Endothelial cell of umbilical vein (primary cell): ENCODE data around the gene RASL10A. TPM values are rescaled to one million over a fixed set of nuclear protein-coding genes. Genes with fewer than 3 reads are reported as not detected.

Experiments used
- BruUV-seq: library from RNA; stranded (reverse); fragments of 400-500 nt; replicated peaks from 2 replicates; lab custom pipeline; 2021; lab: Mats Ljungman, UMichigan
- CTCF ChIA-PET: fragments of 300-600, 350-600 bp; sonication (Branson Sonifier 250); formaldehyde crosslinking; loops from one replicate; lab custom pipeline; 2021; ENCODE audit warnings: antibody characterized with exemption, inconsistent platforms; lab: Charles Lee
- POLR2A ChIA-PET: fragments of 300-600, 350-600 bp; sonication (Branson Sonifier 250); formaldehyde crosslinking; loops from one replicate; lab custom pipeline; 2021; ENCODE audit warnings: antibody characterized with exemption, inconsistent platforms; lab: Charles Lee
- DNase-seq: peaks from one replicate; pipeline ENCODE4 v3.0.0-alpha.2; 2011; ENCODE audit warnings: low read depth, low spot score
- FAIRE-seq: peaks from 2 replicates; lab custom pipeline; 2011; peaks lifted over from hg19 to GRCh38; lab: Jason Lieb, UNC
- H2AFZ ChIP-seq: 2 replicates; pipeline ENCODE4 v1.6.0; 2012; ENCODE audit warnings: low read depth, low read length, control low read depth, inconsistent platforms
- H3K27ac ChIP-seq: 2 replicates; pipeline ENCODE4 v1.5.1; 2011; ENCODE audit warnings: low read depth, mild to moderate bottlenecking, control low read depth, low read length, moderate library complexity; ENCODE audit not compliant: insufficient read depth
- H3K27me3 ChIP-seq, 2 experiments: 2 replicates each; pipeline versions ENCODE4 v1.6.0 to v1.6.1; 2011; ENCODE audit warnings: low read length in 2 of 2, mixed read lengths in 1 of 2; ENCODE audit not compliant: control insufficient read depth in 2 of 2, insufficient read depth in 2 of 2
- H3K36me3 ChIP-seq, 2 experiments: 2 replicates in 1 of 2; 3 replicates in 1 of 2; pipeline ENCODE4 v1.5.1; 2011; ENCODE audit warnings: low read length in 2 of 2, mild to moderate bottlenecking in 1 of 2, moderate library complexity in 1 of 2; ENCODE audit not compliant: control insufficient read depth in 2 of 2, insufficient read depth in 2 of 2; ENCODE audit errors: extremely low read depth in 1 of 2
- H3K4me1 ChIP-seq: 3 replicates; pipeline ENCODE4 v1.5.1; 2011; ENCODE audit warnings: mild to moderate bottlenecking, low read length; ENCODE audit not compliant: control insufficient read depth, insufficient read depth; ENCODE audit errors: extremely low read depth
- H3K4me2 ChIP-seq: 2 replicates; pipeline ENCODE4 v1.6.1; 2011; ENCODE audit warnings: low read length, control low read depth, mixed read lengths; ENCODE audit not compliant: insufficient read depth
- H3K4me3 ChIP-seq, 3 experiments: fragments of 200-600 bp in 1 of 3; sonication (generic), shearing (Covaris generic) in 1 of 3; replicated peaks in 1 of 3; 2 replicates each; pipeline ENCODE4 v1.5.1; 2011 to 2016; ENCODE audit warnings: control low read depth in 3 of 3, low read length in 3 of 3, mild to moderate bottlenecking in 2 of 3, inconsistent platforms in 1 of 3, low read depth in 1 of 3, moderate library complexity in 1 of 3; ENCODE audit not compliant: insufficient read depth in 1 of 3
- H3K79me2 ChIP-seq: 2 replicates; pipeline ENCODE4 v1.6.0; 2012; ENCODE audit warnings: low read length, inconsistent platforms; ENCODE audit not compliant: control insufficient read depth, insufficient read depth
- H3K9ac ChIP-seq: replicated peaks from 2 replicates; pipeline ENCODE3; 2011; ENCODE audit warnings: low read length, control low read depth; ENCODE audit not compliant: insufficient read depth; ENCODE audit errors: extremely low read depth
- H3K9me1 ChIP-seq: replicated peaks from 3 replicates; pipeline ENCODE4 v1.6.0; 2011; ENCODE audit warnings: mild to moderate bottlenecking, low read length; ENCODE audit not compliant: control insufficient read depth, insufficient read depth; ENCODE audit errors: extremely low read depth
- H3K9me3 ChIP-seq: replicated peaks from 2 replicates; pipeline ENCODE4 v1.5.1; 2012; ENCODE audit warnings: low read length, inconsistent platforms; ENCODE audit not compliant: control insufficient read depth, insufficient read depth
- H4K20me1 ChIP-seq: replicated peaks from 2 replicates; pipeline ENCODE3; 2011; ENCODE audit warnings: mild to moderate bottlenecking, low read length; ENCODE audit not compliant: control insufficient read depth, insufficient read depth; ENCODE audit errors: extremely low read depth
- CTCF ChIP-seq, 2 donors: IDR thresholded peaks; 1 replicate in 1 of 2; 2 replicates in 1 of 2; pipeline ENCODE4 v1.5.1; 2011; ENCODE audit warnings: low read length in 2 of 2, mild to moderate bottlenecking in 2 of 2, moderate library complexity in 2 of 2, control low read depth in 1 of 2, inconsistent platforms in 1 of 2, low read depth in 1 of 2; ENCODE audit not compliant: insufficient read depth in 1 of 2; ENCODE audit errors: extremely low read depth in 1 of 2
- EZH2 ChIP-seq: IDR thresholded peaks from 2 replicates; pipeline ENCODE4 v1.6.1; 2012; ENCODE audit warnings: borderline replicate concordance, low read depth, mild to moderate bottlenecking, moderate library complexity, low read length, inconsistent platforms; ENCODE audit not compliant: severe bottlenecking
- FOS ChIP-seq: IDR thresholded peaks from 2 replicates; pipeline ENCODE4 v1.6.1; 2011; ENCODE audit warnings: mild to moderate bottlenecking, low read length, moderate library complexity, borderline replicate concordance; ENCODE audit not compliant: insufficient read depth
- GATA2 ChIP-seq: IDR thresholded peaks from 2 replicates; pipeline ENCODE4 v1.7.0; 2011; ENCODE audit warnings: low read depth, mild to moderate bottlenecking, moderate library complexity, mixed read lengths, low read length; ENCODE audit not compliant: insufficient read length, insufficient read depth
- JUN ChIP-seq: IDR thresholded peaks from 2 replicates; pipeline ENCODE4 v1.6.1; 2011; ENCODE audit warnings: borderline replicate concordance, low read depth; ENCODE audit not compliant: insufficient read length, insufficient read depth
- MAX ChIP-seq: IDR thresholded peaks from 2 replicates; pipeline ENCODE4 v1.6.1; 2011; ENCODE audit not compliant: insufficient read depth, insufficient read length
- MYC ChIP-seq: IDR thresholded peaks from one replicate; pipeline ENCODE4 v1.6.1; 2011; ENCODE audit warnings: mild to moderate bottlenecking, low read depth, low read length
- POLR2A ChIP-seq: IDR thresholded peaks from 2 replicates; pipeline ENCODE4 v1.6.1; 2012; ENCODE audit warnings: low read depth, mild to moderate bottlenecking, control low read depth, low read length
- POLR2AphosphoS5 ChIP-seq: IDR thresholded peaks from 2 replicates; pipeline ENCODE4 v1.6.1; 2012; ENCODE audit warnings: low read depth, mild to moderate bottlenecking, control low read depth, low read length, moderate library complexity; ENCODE audit not compliant: insufficient read depth
- dilution Hi-C: fragments of 300-500 bp; cut with MboI; formaldehyde crosslinking; loops from one replicate; pipeline ENCODE4 v1.15.0; 2019; ENCODE audit warnings: low sequenced_read_pairs; ENCODE audit not compliant: extremely low pct_ligation_motif_present
- intact Hi-C: fragments of 100-400 bp; cut with micrococcal nuclease; formaldehyde crosslinking; loops from one replicate; pipeline ENCODE4 v1.10.0; 2022
- polyA plus RNA-seq, 4 experiments: library from polyadenylated mRNA; depleted of rRNA in 3 of 4; stranded (reverse) in 3 of 4; unstranded in 1 of 4; fragments of >200 nt; gene quantifications; 2 replicates each; pipeline versions ENCODE4 v1.2.1 to v1.2.3, GENCODE V29; 2011 to 2012; ENCODE audit warnings: missing spikeins in 1 of 4
- total RNA-seq: library from RNA; stranded (reverse); gene quantifications from 2 replicates; pipeline ENCODE4 v1.2.3, GENCODE V29; 2021

The RASL10A gene
- total and polyA plus RNA-seq, 2 donors (not counting 3 experiments of a cell fraction or from before 2014, with no cell fraction given), result 1.1 to 1.9 TPM

GRCh38 chr22:29301716-29302401 is 13.6 kb downstream of the RASL10A start:
- no peaks in the 10 kb centered on the region for H3K9me1 ChIP-seq
- FAIRE-seq (no peak), DNase-seq (no peak)
- H3K4me2 ChIP-seq, result no peak overlapping the region
- H3K79me2 ChIP-seq, result no peaks in the 10 kb centered on the region
- BruUV-seq, result no TSS peak
- dilution Hi-C loops, result no loop called here
- ChIA-PET POLR2A (no interaction called here), CTCF (interaction anchor here (0.6 to 2.0 kb wide), 4 partner anchors 11 to 195 kb away, joined by 3 to 13 read pairs (median 6); no protein-coding TSS in a partner anchor)
- no peak overlapping the region for H3K27ac ChIP-seq
- H2AFZ ChIP-seq, result no peak overlapping the region
- no peaks in the 10 kb centered on the region for H4K20me1 ChIP-seq
- no peak for TF ChIP-seq MAX
- no peak for TF ChIP-seq GATA2
- TF ChIP-seq JUN, result no peak
- no peak for TF ChIP-seq FOS
- no peak for TF ChIP-seq EZH2
- no peak for TF ChIP-seq MYC
- no peak for TF ChIP-seq POLR2A
- no peak for TF ChIP-seq POLR2AphosphoS5
- no peak for TF ChIP-seq CTCF (IDR thresholded peaks at IDR 0.05; ENCODE audit: extremely low read depth in 1 of 2, insufficient read depth in 1 of 2, low read depth in 1 of 2, low read length in 2 of 2)
- H3K36me3 ChIP-seq, result peaks cover 17 to 33% of the 10 kb centered on the region in 2 experiments
- H3K27me3 ChIP-seq, result no peaks in the 10 kb centered on the region
- intact Hi-C loops, result no loop called here
- no peaks in the 10 kb centered on the region for H3K9me3 ChIP-seq
- H3K4me3 ChIP-seq, result no peak overlapping the region
- no peak overlapping the region for H3K9ac ChIP-seq
- H3K4me1 ChIP-seq, result no peaks in the 10 kb centered on the region
